ENCODE data around the gene CD44.

The CD44 gene

GRCh38 chr11:35102267-35102666 is 36.7 kb upstream of the CD44 start:
- no peaks in the 10 kb centered on the region for H3K27me3 ChIP-seq (ENCODE audit: insufficient read depth, low read length, poor library complexity)
- H2AFZ ChIP-seq (ENCODE audit: low read depth, low read length): no peak overlapping the region
- TF ChIP-seq CTCF (IDR thresholded peaks at IDR 0.05; ENCODE audit: borderline replicate concordance, extremely low read depth, low read length, poor library complexity, severe bottlenecking): no peak
- TF ChIP-seq EZH2 (IDR thresholded peaks at IDR 0.05; ENCODE audit: borderline replicate concordance, low read depth, low read length, severe bottlenecking): no peak
- peaks cover 12% of the 10 kb centered on the region for H3K4me1 ChIP-seq (ENCODE audit: insufficient read depth, low read length)
- no peaks in the 10 kb centered on the region for H4K20me1 ChIP-seq (ENCODE audit: insufficient read depth, low read length)
- no peaks in the 10 kb centered on the region for H3K79me2 ChIP-seq (ENCODE audit: insufficient read depth, low read length)
- DNase-seq (no peak), ATAC-seq (ENCODE audit: insufficient read depth, low read depth) (no peak)
- H3K4me2 ChIP-seq (ENCODE audit: insufficient read depth, low read length): no peak overlapping the region
- H3K9me3 ChIP-seq (ENCODE audit: insufficient read depth, low read length, severe bottlenecking): no peaks in the 10 kb centered on the region
- H3K27ac ChIP-seq (ENCODE audit: low read length): no peak overlapping the region
- H3K36me3 ChIP-seq (ENCODE audit: insufficient read depth, low read length): no peaks in the 10 kb centered on the region
- H3K9ac ChIP-seq (ENCODE audit: low read depth, low read length): no peak overlapping the region
- no peak overlapping the region for H3K4me3 ChIP-seq (ENCODE audit: low read depth in 1 of 2, low read length in 2 of 2)

GRCh38 chr11:35103366-35104208 is 35.4 kb upstream of the CD44 start:
- peaks cover 16% of the 10 kb centered on the region for H3K4me1 ChIP-seq (ENCODE audit: insufficient read depth, low read length)
- no peak overlapping the region for H3K4me3 ChIP-seq (ENCODE audit: low read depth in 1 of 2, low read length in 2 of 2)
- H3K9ac ChIP-seq (ENCODE audit: low read depth, low read length): no peak overlapping the region
- H2AFZ ChIP-seq (ENCODE audit: low read depth, low read length): no peak overlapping the region
- ATAC-seq (ENCODE audit: insufficient read depth, low read depth) (no peak), DNase-seq (no peak)
- H3K27ac ChIP-seq (ENCODE audit: low read length): no peak overlapping the region
- no peak overlapping the region for H3K4me2 ChIP-seq (ENCODE audit: insufficient read depth, low read length)
- no peaks in the 10 kb centered on the region for H3K79me2 ChIP-seq (ENCODE audit: insufficient read depth, low read length)
- TF ChIP-seq EZH2 (IDR thresholded peaks at IDR 0.05; ENCODE audit: borderline replicate concordance, low read depth, low read length, severe bottlenecking): no peak
- TF ChIP-seq CTCF (IDR thresholded peaks at IDR 0.05; ENCODE audit: borderline replicate concordance, extremely low read depth, low read length, poor library complexity, severe bottlenecking): no peak
- no peaks in the 10 kb centered on the region for H3K9me3 ChIP-seq (ENCODE audit: insufficient read depth, low read length, severe bottlenecking)
- H3K27me3 ChIP-seq (ENCODE audit: insufficient read depth, low read length, poor library complexity): no peaks in the 10 kb centered on the region
- no peaks in the 10 kb centered on the region for H4K20me1 ChIP-seq (ENCODE audit: insufficient read depth, low read length)
- H3K36me3 ChIP-seq (ENCODE audit: insufficient read depth, low read length): no peaks in the 10 kb centered on the region

GRCh38 chr11:35104655-35105054 is 34.3 kb upstream of the CD44 start:
- no peak overlapping the region for H3K9ac ChIP-seq (ENCODE audit: low read depth, low read length)
- H3K79me2 ChIP-seq (ENCODE audit: insufficient read depth, low read length): no peaks in the 10 kb centered on the region
- no peaks in the 10 kb centered on the region for H4K20me1 ChIP-seq (ENCODE audit: insufficient read depth, low read length)
- no peaks in the 10 kb centered on the region for H3K36me3 ChIP-seq (ENCODE audit: insufficient read depth, low read length)
- peaks cover 16% of the 10 kb centered on the region for H3K4me1 ChIP-seq (ENCODE audit: insufficient read depth, low read length)
- H3K27ac ChIP-seq (ENCODE audit: low read length): no peak overlapping the region
- H2AFZ ChIP-seq (ENCODE audit: low read depth, low read length): no peak overlapping the region
- H3K9me3 ChIP-seq (ENCODE audit: insufficient read depth, low read length, severe bottlenecking): no peaks in the 10 kb centered on the region
- ATAC-seq (ENCODE audit: insufficient read depth, low read depth): no peak
- no peaks in the 10 kb centered on the region for H3K27me3 ChIP-seq (ENCODE audit: insufficient read depth, low read length, poor library complexity)
- H3K4me2 ChIP-seq (ENCODE audit: insufficient read depth, low read length): no peak overlapping the region
- no peak for DNase-seq
- no peak overlapping the region for H3K4me3 ChIP-seq (ENCODE audit: low read depth in 1 of 2, low read length in 2 of 2)
- TF ChIP-seq CTCF (IDR thresholded peaks at IDR 0.05; ENCODE audit: borderline replicate concordance, extremely low read depth, low read length, poor library complexity, severe bottlenecking) (no peak), EZH2 (IDR thresholded peaks at IDR 0.05; ENCODE audit: borderline replicate concordance, low read depth, low read length, severe bottlenecking) (no peak)

Data from DND-41 (cell line).